ENCODE measurements around the gene PRL. TPM values are rescaled to one million over a fixed set of nuclear protein-coding genes. Genes with fewer than 3 reads are reported as not detected.

Gene PRL
- total and polyA plus RNA-seq, 2 donors: not detected

DNA sequence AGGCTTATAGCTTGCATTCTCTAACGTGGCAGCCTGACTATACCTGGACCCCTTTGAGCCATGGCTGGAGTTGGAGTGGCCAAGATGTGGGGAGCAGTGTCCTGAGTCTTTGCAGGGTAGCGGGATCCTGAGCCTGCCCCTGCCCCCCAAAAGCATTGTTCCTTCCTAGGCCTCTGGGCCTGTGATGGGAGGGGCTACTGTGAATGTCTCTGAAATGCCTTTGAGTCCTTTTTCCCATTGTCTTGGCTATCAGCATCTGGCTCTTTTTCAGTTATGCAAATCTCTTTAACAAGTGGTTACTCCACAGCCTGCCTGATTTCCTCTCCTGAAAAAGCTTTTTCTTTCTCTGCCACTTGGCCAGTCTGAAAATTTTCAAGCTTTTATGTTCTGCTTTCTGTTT lies 17.0 kb upstream of the PRL start:
- H3K4me3 ChIP-seq (ENCODE audit: low read depth, low read length): no peak overlapping the region
- no peaks in the 10 kb centered on the region for H3K4me1 ChIP-seq (ENCODE audit: insufficient read depth)
- no peak overlapping the region for H3K27ac ChIP-seq (ENCODE audit: low read depth)
- 94% methylated on average over 2 of the region's 2 CpGs for WGBS
- H3K36me3 ChIP-seq (ENCODE audit: insufficient read depth): no peaks in the 10 kb centered on the region
- no peak for DNase-seq (ENCODE audit: extremely low spot score)

DNA sequence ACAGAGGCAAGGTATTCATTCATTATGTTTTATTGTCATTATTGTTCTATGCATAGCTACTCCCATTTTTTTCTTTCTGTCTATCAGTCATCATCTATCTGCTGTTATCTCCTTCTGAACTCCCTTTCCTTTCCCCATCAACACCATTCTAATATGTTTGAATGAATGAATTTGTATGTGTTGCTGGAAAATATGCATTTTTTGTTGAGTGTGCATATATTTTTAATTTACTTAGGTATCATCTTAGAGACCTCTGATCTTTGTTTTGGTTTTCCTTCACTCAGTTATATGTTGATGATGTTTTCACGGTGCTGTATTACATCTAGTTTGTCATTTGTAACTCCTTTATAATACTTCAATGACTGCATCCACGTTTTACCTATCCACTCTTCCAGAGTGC lies 12.1 kb upstream of the PRL start:
- H3K27ac ChIP-seq (ENCODE audit: low read depth): no peak overlapping the region
- no peaks in the 10 kb centered on the region for H3K4me1 ChIP-seq (ENCODE audit: insufficient read depth)
- no peak overlapping the region for H3K4me3 ChIP-seq (ENCODE audit: low read depth, low read length)
- WGBS: 91% methylated on average over 2 of the region's 2 CpGs
- DNase-seq (ENCODE audit: extremely low spot score): no peak
- H3K36me3 ChIP-seq (ENCODE audit: insufficient read depth): no peaks in the 10 kb centered on the region

DNA sequence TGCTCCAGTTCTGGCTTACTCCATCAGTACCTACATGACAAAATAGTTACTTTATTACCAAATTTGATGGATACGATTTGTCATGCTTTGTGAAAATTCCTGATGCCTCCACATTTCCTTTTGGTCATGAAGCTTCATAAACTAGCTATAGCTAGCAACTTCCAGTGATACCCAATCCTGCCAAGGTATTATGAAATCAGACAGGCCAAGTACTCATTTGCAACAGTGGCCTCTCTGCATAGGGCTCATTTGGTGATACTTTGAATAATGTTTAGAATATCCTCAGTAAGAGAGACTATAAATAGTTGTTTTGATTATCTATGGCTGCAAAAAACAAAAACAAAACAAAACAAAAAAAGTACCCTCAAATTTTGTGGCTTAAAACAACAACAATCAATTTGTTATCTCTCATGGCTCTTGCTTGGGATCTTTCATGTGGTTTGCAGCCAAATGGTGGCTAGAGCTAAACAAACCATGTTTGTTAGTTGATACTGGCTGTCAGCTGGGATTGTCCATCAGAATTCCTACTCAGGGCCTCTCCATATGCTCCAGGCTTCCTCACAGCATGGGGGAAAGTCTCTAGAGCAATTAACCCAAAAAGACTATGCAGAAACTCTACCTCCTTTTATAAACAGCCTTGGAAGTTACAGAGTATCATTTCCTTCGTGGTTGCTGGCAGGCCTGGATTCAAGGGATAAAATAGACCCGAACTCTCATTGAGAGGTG lies 10.1 kb upstream of the PRL start:
- 82% methylated on average over 3 of the region's 3 CpGs for WGBS
- Histone ChIP-seq H3K4me1 (ENCODE audit: insufficient read depth) (no peaks in the 10 kb centered on the region), H3K4me3 (ENCODE audit: low read depth, low read length) (no peak overlapping the region), H3K36me3 (ENCODE audit: insufficient read depth) (no peaks in the 10 kb centered on the region), H3K27ac (ENCODE audit: low read depth) (no peak overlapping the region)
- no peak for DNase-seq (ENCODE audit: extremely low spot score)

DNA sequence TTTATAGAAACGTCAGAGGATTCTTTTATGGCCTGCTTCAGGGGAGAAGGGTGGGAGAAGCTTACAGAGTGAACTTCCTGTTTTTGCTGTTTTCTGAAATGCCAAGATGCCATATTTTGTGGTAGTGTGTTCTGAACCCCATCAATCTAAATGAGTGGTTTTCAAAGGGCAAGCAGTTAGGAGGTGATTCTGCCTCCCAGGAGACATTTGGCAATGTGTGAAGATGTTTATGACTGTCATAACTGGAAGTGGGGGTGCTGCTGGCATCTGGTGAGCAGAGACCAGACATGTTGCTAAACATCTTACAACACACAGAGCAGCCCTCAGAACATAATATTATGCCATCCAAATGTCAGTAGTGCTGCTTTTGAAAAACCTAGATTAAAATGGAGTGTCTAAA lies 6.0 kb upstream of the PRL start:
- DNase-seq (ENCODE audit: extremely low spot score): no peak
- Histone ChIP-seq H3K4me3 (ENCODE audit: low read depth, low read length) (no peak overlapping the region), H3K4me1 (ENCODE audit: insufficient read depth) (no peaks in the 10 kb centered on the region), H3K36me3 (ENCODE audit: insufficient read depth) (no peaks in the 10 kb centered on the region), H3K27ac (ENCODE audit: low read depth) (no peak overlapping the region)
- WGBS: 47% methylated on average over 1 of the region's 1 CpG

DNA sequence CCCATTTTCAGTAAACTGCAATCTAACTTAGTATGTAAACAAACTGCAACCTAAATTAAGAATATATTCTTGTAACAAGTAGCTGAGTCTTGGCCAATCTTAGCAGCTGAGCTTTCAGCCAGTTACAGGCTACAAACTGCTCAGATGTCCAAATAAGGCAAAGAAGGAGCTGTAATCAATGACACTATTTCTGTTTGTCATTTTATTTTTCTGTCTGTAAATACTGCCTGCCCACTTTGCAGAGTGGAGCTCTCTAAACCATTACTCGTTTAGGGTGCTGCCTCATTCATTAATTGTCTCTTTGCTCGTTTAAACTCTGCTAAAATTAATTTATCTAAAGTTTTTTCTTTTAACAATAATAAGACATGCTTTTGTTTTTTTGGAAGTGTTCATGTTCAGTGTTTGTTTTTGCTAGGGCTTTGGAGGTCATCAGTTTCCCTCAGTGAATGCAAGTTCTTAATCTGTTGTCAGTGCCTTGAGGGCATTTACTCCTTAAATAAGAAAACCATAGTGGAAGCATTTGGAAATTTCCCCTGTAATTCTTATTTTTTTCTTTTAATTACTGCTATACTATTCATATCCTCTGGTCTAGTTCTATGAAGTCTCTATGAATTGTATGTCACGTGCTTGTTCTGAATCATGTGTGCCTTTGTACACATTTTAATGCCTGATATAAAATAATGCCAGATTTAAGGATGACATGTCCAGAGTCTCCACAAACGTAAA lies 3.6 kb upstream of the PRL start:
- Histone ChIP-seq H3K4me3 (ENCODE audit: low read depth, low read length) (no peak overlapping the region), H3K27ac (ENCODE audit: low read depth) (no peak overlapping the region), H3K36me3 (ENCODE audit: insufficient read depth) (no peaks in the 10 kb centered on the region), H3K4me1 (ENCODE audit: insufficient read depth) (no peaks in the 10 kb centered on the region)
- WGBS: 85% methylated on average over 4 of the region's 4 CpGs
- no peak for DNase-seq (ENCODE audit: extremely low spot score)

DNA sequence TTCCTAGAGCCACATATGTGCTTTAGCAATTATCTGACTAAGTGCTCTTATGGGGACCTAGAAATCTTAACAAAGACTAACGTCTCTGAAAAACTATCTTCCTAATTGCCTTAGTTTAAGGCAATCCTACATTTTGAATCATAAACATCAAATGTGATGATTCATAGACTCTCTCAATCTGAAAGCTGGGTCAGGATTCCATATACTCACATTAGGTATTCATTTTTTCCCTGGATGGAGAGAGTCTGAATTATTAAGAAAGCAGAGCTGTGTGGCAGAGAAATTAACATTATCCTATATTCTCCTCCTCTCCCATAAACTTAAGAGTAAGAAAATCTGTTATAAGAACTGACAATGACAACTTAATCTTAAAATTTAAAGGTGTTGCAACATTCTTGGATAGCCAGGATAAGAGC lies 1.6 kb upstream of the PRL start:
- H3K4me1 ChIP-seq (ENCODE audit: insufficient read depth): no peaks in the 10 kb centered on the region
- DNase-seq (ENCODE audit: extremely low spot score): no peak
- H3K36me3 ChIP-seq (ENCODE audit: insufficient read depth): no peaks in the 10 kb centered on the region
- WGBS: 79% methylated on average over 1 of the region's 1 CpG
- H3K27ac ChIP-seq (ENCODE audit: low read depth): no peak overlapping the region
- H3K4me3 ChIP-seq (ENCODE audit: low read depth, low read length): no peak overlapping the region

DNA sequence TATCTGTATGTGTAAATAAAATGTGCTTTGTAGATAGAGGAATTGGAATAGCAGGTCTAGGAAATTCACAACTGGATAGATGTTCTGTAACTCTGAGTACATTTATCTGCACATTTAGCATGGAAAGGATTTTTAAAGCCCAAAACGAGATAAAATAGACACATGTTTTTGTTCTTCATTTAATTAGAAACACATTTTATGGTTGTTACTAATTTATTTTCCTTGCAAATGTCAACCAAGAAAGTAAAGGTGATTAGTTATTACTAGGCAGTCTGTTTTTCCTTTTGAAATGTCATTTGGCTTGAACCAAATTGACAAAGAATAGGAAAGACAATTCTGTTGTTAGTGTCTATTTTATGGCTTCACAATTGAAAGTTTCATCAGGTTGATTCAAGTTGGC lies 769 bp downstream of the PRL start:
- Histone ChIP-seq H3K4me3 (ENCODE audit: low read depth, low read length) (no peak overlapping the region), H3K27ac (ENCODE audit: low read depth) (no peak overlapping the region), H3K4me1 (ENCODE audit: insufficient read depth) (no peaks in the 10 kb centered on the region), H3K36me3 (ENCODE audit: insufficient read depth) (no peaks in the 10 kb centered on the region)
- 69% methylated on average over 1 of the region's 1 CpG for WGBS
- DNase-seq (ENCODE audit: extremely low spot score): no peak

DNA sequence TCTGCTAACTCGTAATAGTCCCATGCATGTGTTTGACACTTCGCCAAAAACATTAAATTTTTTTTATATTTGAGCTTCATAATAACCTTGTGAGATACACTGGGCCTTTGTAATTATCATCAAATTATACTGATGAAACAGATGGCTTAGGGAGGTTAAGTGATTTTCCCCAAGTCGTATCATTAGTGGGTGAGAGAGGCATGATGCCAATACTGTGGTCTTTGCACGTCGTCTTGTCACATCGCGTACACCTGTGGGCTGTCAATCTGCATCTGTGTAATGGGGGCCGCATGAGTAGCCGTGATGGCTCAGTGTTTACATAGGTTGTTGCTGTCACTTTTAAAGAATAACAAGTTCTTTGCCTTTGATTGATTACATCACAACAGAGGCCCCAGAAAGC lies 1.7 kb downstream of the PRL start:
- Histone ChIP-seq H3K36me3 (ENCODE audit: insufficient read depth) (no peaks in the 10 kb centered on the region), H3K4me1 (ENCODE audit: insufficient read depth) (no peaks in the 10 kb centered on the region), H3K27ac (ENCODE audit: low read depth) (no peak overlapping the region), H3K4me3 (ENCODE audit: low read depth, low read length) (no peak overlapping the region)
- DNase-seq (ENCODE audit: extremely low spot score): no peak
- 69% methylated on average over 9 of the region's 9 CpGs for WGBS

DNA sequence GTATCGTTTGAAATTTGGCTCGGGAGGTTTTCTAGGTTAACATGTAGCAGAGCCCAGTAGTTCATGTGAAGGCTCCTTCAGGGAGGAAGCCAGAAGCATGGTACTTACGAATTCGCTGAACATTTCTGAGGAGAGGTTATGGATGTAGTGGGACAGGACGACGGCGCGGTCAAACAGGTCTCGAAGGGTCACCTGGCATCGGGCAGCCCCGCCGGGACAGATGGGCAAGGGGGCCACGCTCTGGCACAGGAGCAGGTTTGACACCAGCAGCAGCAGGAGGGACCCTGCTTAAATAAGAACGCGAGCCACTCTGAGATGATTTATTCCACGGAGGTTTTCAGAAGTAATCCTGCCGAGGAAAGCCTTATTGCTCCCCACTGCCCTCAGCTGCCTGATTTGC lies 2.5 kb downstream of the PRL start:
- Histone ChIP-seq H3K4me3 (ENCODE audit: low read depth, low read length) (no peak overlapping the region), H3K27ac (ENCODE audit: low read depth) (no peak overlapping the region), H3K4me1 (ENCODE audit: insufficient read depth) (no peaks in the 10 kb centered on the region), H3K36me3 (ENCODE audit: insufficient read depth) (no peaks in the 10 kb centered on the region)
- DNase-seq (ENCODE audit: extremely low spot score): no peak
- 79% methylated on average over 17 of the region's 17 CpGs for WGBS

DNA sequence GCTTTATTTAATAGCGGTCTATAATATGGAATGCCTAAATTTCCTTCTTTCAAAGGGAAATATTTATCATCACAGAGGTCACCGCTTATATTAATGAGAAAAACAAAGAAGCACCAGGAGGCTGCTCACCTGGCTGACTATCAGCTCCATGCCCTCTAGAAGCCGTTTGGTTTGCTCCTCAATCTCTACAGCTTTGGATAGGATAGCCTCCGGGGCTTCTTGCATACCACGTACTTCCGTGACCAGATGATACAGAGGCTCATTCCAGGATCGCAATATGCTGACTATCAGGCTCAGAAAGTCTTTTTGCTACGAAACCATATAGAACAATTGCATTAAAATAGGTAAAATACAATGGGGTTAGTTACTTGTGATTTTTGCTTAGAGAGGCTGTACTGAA lies 6.8 kb downstream of the PRL start:
- Histone ChIP-seq H3K27ac (ENCODE audit: low read depth) (no peak overlapping the region), H3K4me3 (ENCODE audit: low read depth, low read length) (no peak overlapping the region), H3K4me1 (ENCODE audit: insufficient read depth) (no peaks in the 10 kb centered on the region), H3K36me3 (ENCODE audit: insufficient read depth) (no peaks in the 10 kb centered on the region)
- WGBS: 96% methylated on average over 8 of the region's 8 CpGs
- DNase-seq (ENCODE audit: extremely low spot score): no peak

DNA sequence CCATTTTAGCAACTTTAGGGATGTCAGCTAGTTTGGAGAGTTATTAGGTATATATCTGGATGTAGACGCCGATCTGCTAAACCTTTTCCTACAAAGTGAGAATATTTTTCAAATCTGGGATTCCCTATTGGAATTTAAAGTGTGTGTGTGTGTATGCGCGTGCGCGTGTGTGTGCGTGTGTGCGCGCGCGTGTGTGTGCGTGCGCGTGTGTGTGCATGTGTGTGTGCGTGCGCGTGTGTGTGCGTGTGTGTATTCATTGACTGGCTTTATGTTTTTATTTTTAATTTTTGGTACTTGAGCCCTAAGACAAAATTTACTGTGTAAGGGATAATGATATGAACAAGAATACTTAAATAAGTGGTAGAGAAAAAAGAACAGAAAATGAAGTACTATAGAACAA lies 8.1 kb downstream of the PRL start:
- no peaks in the 10 kb centered on the region for H3K36me3 ChIP-seq (ENCODE audit: insufficient read depth)
- H3K27ac ChIP-seq (ENCODE audit: low read depth): no peak overlapping the region
- no peak overlapping the region for H3K4me3 ChIP-seq (ENCODE audit: low read depth, low read length)
- 94% methylated on average over 18 of the region's 18 CpGs for whole genome bisulfite sequencing
- no peak for DNase-seq (ENCODE audit: extremely low spot score)
- no peaks in the 10 kb centered on the region for H3K4me1 ChIP-seq (ENCODE audit: insufficient read depth)

DNA sequence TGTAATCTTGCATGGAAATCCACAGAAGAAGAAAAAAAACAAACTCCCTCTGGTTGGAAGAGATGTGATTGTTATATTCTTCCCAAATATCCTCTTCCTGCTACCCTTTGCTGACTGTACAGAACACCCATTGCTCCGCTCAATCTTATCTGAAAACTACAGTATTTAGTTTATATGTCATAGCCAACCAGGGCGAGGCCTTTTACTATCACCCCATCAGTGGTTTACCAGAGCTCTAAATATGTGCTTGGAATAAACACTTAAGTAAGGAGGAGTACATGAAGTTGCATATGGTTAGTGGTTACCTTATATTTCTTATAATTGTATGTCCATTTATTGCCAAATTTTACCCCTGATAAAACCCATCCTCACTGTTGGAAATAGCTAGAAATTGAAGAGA lies 12.2 kb downstream of the PRL start:
- no peak overlapping the region for H3K4me3 ChIP-seq (ENCODE audit: low read depth, low read length)
- no peaks in the 10 kb centered on the region for H3K36me3 ChIP-seq (ENCODE audit: insufficient read depth)
- no peak overlapping the region for H3K27ac ChIP-seq (ENCODE audit: low read depth)
- no peak for DNase-seq (ENCODE audit: extremely low spot score)
- WGBS: 75% methylated on average over 2 of the region's 2 CpGs
- no peaks in the 10 kb centered on the region for H3K4me1 ChIP-seq (ENCODE audit: insufficient read depth)

DNA sequence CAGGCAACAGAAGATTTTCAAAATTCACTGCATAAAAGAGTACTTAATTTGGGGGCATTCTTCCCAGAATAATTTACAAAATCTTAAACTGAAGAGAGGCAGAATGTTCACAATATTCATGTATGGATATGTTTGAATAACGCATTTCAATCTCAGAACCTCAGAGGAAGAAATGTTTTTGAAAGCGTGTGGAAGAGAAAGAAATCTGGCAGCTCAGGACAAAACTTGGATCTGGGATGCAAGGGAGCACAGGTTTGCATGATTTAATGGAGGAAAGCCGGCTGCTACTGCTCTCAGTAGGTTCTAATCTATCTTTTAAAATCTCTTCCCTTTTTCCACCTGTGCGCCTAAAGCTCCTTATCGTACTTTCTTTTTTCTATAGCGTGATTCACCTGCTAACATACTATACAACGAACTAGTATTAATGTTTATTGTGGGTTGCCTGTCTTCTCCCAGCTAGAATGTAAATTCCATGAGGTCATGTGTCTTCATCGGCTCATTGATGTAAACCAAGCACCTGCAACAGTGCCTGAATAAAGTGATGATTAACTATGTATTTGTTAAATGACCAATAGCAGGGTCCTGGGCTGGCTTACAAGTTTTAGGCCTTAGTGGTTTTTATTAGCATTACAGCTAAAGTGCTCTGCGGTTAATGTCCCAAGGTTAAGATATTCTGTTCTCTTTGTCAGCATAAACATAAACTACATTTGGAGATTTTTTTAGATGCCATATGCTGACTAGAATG lies 15.3 kb downstream of the PRL start:
- Histone ChIP-seq H3K27ac (ENCODE audit: low read depth) (no peak overlapping the region), H3K4me3 (ENCODE audit: low read depth, low read length) (no peak overlapping the region), H3K4me1 (ENCODE audit: insufficient read depth) (no peaks in the 10 kb centered on the region), H3K36me3 (ENCODE audit: insufficient read depth) (no peaks in the 10 kb centered on the region)
- WGBS: 96% methylated on average over 9 of the region's 9 CpGs
- DNase-seq (ENCODE audit: extremely low spot score): no peak

DNA sequence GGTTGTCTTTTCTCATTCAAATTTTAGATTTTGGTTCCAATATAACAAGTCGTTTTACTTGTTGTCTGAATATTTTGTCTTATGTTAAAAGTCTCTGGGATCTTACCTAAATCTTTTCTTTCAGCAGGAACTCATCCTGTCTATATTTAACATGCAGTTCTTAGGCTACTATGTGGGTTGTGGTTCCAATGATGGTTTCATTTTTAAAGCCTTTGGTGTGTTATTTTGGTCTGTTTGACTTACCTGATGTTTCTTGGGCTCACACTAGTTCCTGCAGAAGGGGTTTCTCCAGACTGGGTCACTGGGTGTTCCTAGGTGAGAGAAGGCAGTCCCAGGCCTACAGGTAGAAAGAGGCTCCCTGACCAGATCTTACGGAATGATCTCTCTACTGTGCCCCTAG lies 17.4 kb downstream of the PRL start:
- no peaks in the 10 kb centered on the region for H3K4me1 ChIP-seq (ENCODE audit: insufficient read depth)
- no peaks in the 10 kb centered on the region for H3K36me3 ChIP-seq (ENCODE audit: insufficient read depth)
- H3K27ac ChIP-seq (ENCODE audit: low read depth): no peak overlapping the region
- H3K4me3 ChIP-seq (ENCODE audit: low read depth, low read length): no peak overlapping the region
- no peak for DNase-seq (ENCODE audit: extremely low spot score)
- WGBS: 93% methylated on average over 2 of the region's 2 CpGs

Measured in urinary bladder (tissue), 4 donors.